HG02943 (cell line): Measurements from ENCODE around the gene ACVRL1.

Experiments used
- ATAC-seq: cut with Tn5 transposase; IDR thresholded peaks from one replicate; pipeline ENCODE4 v1.9.1; 2021; ENCODE audit warnings: mild to moderate bottlenecking, low read depth, moderate library complexity; ENCODE audit not compliant: unreplicated experiment

The ACVRL1 gene

GRCh38 chr12:51895378-51896135, 11.7 kb upstream of the ACVRL1 start:
- no peak for ATAC-seq

GRCh38 chr12:51896236-51896635, 11.1 kb upstream of the ACVRL1 start:
- ATAC-seq, result no peak

- no peak for ATAC-seq
Observed at GRCh38 chr12:51897181-51897580, 10.1 kb upstream of the ACVRL1 start.

GRCh38 chr12:51898506-51898905, 8.8 kb upstream of the ACVRL1 start:
- no peak for ATAC-seq

- ATAC-seq, result no peak
Observed at GRCh38 chr12:51898937-51899336, 8.4 kb upstream of the ACVRL1 start.

- ATAC-seq, result no peak
Observed at GRCh38 chr12:51900323-51900889, 6.9 kb upstream of the ACVRL1 start.

- ATAC-seq, result no peak
Observed at GRCh38 chr12:51901121-51901817, 6.0 kb upstream of the ACVRL1 start.

GRCh38 chr12:51901881-51902280, 5.4 kb upstream of the ACVRL1 start:
- no peak for ATAC-seq

- no peak for ATAC-seq
Observed at GRCh38 chr12:51904951-51905470, 2.3 kb upstream of the ACVRL1 start.

- ATAC-seq, result no peak
Observed at GRCh38 chr12:51905471-51906429, 1.6 kb upstream of the ACVRL1 start.

GRCh38 chr12:51906430-51907082, 748 bp upstream of the ACVRL1 start:
- ATAC-seq, result no peak

GRCh38 chr12:51907856-51908425, 637 bp downstream of the ACVRL1 start:
- ATAC-seq, result no peak

- ATAC-seq, result no peak
Observed at GRCh38 chr12:51908876-51909592, 1.7 kb downstream of the ACVRL1 start.

- no peak for ATAC-seq
Observed at GRCh38 chr12:51910168-51910567, 2.9 kb downstream of the ACVRL1 start.

GRCh38 chr12:51910691-51911090, 3.4 kb downstream of the ACVRL1 start:
- ATAC-seq, result no peak

GRCh38 chr12:51911307-51911706, 4.0 kb downstream of the ACVRL1 start:
- no peak for ATAC-seq

GRCh38 chr12:51911788-51912711, 4.7 kb downstream of the ACVRL1 start:
- ATAC-seq, result no peak
